Choroid plexus epithelial cell (primary cell): Measurements from ENCODE around the gene ATP6V1F.
A peak's percentile ranks its signal among the peaks of the same experiment; 100 is the strongest.

Source experiments
- DNase-seq: peaks from one replicate; pipeline ENCODE4 v3.0.0-alpha.2; 2010; ENCODE audit warnings: low read depth
- H3K4me3 ChIP-seq: 2 replicates; pipeline ENCODE4 v1.5.1; 2011; ENCODE audit warnings: low read depth, mild to moderate bottlenecking, control low read depth, low read length, moderate library complexity
- TF ChIP-seq, protein P1 (sequence below): conservative IDR thresholded peaks from 2 replicates; pipeline ENCODE4 v1.5.1; 2011; ENCODE audit warnings: low read depth, mild to moderate bottlenecking, control low read depth, inconsistent platforms, low read length, moderate library complexity

Gene ATP6V1F

DNA sequence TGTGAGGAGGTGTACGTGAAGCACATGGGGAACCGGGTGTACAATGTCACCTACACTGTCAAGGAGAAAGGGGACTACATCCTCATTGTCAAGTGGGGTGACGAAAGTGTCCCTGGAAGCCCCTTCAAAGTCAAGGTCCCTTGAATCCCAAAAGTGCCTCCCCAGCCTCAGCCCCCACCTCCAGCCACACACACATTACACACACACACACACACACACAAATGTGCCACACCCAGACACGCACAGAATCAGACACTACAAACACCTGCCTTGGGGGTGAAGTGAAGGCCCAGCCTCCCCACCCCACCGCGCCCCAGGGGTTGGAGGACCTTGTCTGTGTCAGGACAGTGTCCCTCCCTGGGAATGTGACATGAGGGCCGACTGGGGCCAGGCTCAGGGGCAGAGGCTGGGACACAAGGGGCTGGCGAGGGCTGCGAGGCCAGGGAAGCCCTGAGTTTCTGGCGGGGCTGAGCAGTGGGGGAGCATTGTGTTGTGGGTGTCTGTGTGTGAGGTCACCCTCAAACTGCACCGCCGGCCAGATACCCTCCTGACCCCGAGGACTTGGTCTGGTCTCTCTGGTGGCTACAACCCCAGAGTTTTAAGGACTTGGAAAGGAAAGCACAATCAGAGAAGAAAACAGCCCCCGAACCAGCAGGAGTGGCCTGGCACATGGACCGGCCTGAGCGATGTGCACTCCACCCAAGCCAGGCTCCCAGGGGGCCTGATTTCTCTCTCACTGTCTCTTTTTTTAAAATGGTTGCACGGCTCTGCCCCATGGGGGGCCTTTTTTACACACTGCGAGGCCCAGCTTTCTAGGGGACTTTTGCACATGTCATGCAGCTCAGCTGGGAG is 4.0 kb upstream of the ATP6V1F start:
- peak; percentile 32 for DNase-seq
- no peak overlapping the region for H3K4me3 ChIP-seq
- TF ChIP-seq, protein P1, sequence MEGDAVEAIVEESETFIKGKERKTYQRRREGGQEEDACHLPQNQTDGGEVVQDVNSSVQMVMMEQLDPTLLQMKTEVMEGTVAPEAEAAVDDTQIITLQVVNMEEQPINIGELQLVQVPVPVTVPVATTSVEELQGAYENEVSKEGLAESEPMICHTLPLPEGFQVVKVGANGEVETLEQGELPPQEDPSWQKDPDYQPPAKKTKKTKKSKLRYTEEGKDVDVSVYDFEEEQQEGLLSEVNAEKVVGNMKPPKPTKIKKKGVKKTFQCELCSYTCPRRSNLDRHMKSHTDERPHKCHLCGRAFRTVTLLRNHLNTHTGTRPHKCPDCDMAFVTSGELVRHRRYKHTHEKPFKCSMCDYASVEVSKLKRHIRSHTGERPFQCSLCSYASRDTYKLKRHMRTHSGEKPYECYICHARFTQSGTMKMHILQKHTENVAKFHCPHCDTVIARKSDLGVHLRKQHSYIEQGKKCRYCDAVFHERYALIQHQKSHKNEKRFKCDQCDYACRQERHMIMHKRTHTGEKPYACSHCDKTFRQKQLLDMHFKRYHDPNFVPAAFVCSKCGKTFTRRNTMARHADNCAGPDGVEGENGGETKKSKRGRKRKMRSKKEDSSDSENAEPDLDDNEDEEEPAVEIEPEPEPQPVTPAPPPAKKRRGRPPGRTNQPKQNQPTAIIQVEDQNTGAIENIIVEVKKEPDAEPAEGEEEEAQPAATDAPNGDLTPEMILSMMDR: no peak

DNA sequence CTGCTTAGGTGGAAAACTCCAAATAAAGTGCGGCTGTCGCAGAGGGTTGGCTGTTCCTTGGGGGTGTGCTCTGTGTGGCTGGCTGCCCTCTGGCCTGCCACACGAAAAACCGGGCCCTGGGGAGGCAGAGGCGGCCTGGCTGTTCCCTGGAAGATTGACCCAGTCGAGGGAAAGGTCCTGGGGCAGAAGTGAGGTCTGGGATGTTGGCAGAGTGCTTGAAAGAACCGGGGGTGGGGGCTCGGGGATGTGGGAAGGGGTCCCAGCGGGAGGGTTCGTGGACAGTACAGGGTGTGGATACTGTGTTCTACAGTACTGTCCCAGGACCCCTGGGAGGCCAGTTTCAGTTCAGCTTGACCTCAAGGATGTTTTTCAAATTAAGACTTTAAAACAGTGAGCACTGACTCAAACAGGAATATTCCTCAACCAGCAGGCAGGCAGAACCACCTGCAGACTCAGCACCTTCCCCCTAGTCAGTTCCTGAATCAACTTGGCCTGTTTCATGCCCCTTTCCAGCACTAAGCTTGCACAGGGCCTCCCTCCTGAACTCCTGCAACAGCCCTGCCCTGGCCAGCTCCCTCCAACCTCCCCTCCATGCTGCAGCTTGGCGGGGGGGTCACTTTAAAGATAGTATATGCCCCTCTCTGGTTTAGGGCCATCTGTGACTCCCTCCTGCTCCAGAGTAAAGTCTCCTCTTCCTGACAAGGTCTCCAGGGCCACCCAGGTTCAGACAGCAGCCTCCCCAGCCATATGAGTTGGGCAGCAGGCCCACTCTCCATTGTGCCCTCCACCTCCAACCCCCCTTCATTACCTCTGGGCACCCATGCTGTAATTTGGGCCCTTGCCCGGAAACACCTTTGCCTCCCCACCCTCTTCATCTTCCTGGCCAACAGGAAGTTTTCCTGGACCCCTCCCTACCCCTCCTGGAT is 3.2 kb upstream of the ATP6V1F start:
- H3K4me3 ChIP-seq: no peak overlapping the region
- peak; percentile 32 for DNase-seq
- TF ChIP-seq, protein P1: no peak

DNA sequence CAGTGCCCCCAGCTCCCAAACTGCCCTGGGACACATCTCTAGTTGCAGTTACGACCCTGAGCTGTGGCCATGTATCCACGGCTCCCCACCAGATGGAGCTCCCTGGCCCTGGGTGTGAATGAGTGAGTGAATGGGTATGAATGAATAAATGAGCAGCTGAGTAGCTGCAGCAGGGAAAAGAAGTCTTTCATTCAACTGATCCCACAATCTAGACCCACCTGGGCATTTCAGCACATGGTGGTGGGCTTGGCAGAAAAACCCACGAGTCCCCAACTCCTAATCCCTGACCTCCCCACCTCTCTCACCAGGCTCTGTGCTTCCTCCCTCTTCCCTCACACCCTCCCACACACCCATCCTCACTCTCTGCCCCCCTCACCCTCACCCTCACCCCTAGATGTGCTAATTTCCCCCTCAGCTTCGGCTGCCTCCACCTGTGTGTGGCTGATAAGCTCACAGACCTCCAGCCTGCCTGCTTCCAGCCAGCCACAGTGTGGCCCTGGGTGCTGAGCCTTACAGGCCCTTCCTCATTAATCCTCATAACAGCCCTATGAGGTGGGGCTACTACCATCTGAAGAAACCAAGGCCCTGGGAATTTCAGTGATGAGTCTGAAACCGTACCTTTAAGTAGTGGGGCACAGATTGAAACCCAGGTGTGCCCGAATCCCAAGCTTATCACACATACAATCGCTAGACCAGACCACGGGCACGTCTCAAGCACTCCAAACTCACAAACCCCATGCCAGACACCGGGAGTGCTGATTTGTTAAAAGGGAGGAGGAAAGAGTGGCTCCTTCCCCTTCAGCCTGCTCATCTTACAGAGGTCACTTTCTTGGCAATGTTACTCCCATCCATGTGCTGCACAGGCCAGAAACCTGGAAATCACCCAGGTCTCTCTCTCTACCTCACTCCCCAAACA is 2.2 kb upstream of the ATP6V1F start:
- H3K4me3 ChIP-seq: no peak overlapping the region
- peak; percentile 84 for DNase-seq
- TF ChIP-seq, protein P1: peak; percentile 47

DNA sequence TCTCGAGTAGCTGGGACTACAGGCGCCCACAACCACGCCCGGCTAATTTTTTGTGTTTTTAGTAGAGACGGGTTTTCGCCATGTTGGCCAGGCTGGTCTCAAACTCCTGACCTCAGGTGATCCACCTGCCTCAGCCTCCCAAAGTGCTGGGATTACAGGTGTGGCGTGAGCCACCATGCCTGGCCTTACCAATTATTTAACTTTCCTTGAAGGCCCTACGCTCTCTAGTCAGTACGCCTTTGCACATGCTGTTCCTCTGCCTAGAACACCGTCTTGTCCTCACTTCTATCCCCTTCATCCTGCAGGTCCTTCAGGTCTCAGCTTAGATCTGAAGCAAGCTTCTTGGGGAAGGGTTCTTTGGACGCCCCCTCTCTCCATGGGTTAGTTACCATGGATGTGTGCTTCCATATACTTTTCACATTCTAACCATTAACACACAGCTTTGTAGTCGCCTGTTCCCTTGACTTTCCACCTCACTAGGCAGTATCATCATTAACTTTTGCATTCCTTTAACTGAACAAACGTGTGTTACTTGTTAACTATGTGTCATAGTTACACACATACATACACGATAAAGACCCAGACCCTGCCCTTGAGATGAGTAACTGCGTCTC is 592 bp upstream of the ATP6V1F start:
- DNase-seq: no peak
- H3K4me3 ChIP-seq: peak overlapping the region; percentile 95
- TF ChIP-seq, protein P1: no peak

DNA sequence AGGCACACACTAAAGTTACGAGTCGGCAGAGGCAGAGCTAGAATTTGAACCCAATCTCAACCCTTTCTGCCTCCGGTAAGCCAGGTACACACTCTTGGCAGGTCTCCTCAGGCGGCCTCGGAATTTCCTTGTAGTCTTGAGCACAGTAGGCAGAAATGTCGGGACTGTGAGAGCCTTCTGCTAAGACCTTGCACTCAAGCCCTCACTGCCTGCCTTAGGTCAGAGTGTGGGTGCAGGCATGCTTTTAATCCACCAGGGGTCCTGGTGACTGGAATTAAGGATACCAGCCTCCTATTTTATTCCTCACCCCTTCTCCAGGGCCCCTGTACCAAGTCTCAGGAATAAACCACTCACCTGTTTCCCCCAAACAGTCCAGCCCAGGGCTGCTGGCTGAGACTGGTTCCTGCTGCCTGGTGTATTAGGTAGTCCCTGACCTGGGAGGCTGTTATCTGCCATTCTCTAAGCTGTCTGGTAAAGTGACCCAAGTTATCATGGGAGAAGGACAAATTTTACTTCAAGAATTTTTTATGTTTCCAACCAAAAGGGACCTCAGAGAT is 855 bp downstream of the ATP6V1F start:
- peak; percentile 82 for DNase-seq
- TF ChIP-seq, protein P1: peak; percentile 74

DNA sequence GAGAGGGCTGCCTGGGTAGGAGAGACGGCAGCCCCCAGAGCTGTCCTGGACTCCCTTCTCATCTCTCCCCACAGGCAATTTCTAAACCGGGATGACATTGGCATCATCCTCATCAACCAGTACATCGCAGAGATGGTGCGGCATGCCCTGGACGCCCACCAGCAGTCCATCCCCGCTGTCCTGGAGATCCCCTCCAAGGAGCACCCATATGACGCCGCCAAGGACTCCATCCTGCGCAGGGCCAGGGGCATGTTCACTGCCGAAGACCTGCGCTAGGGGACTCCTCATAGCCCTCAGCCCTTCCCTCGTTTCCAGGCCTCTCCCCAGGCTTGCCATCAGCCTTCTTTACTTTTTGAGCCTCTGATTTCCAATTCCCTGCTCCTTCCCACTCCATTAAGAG is 2.6 kb downstream of the ATP6V1F start:
- no peak overlapping the region for H3K4me3 ChIP-seq
- TF ChIP-seq, protein P1: no peak
- no peak for DNase-seq

More for the DNA sequence above, 855 bp downstream of the ATP6V1F start:
- H3K4me3 ChIP-seq: peak overlapping the region; percentile 95
